ENCODE data around the gene ETV3.
A peak's percentile ranks its signal among the peaks of the same experiment; 100 is the strongest.

The ETV3 gene

GRCh38 chr1:157132616-157133167 lies 5.5 kb downstream of the ETV3 start:
- Mint-ChIP-seq H3K4me3 (peak overlapping the region; percentile 59), H3K36me3 (ENCODE audit: insufficient read depth) (peaks cover 61% of the 10 kb centered on the region), H3K9me3 (no peaks in the 10 kb centered on the region), H3K27me3 (no peaks in the 10 kb centered on the region), H3K4me1 (peaks cover 64% of the 10 kb centered on the region), H3K27ac (ENCODE audit: low read depth) (peak overlapping the region; percentile 66)
- no peak for ATAC-seq (replicated peaks; ENCODE audit: extremely low read depth, poor library complexity, severe bottlenecking)
- no peak for DNase-seq (ENCODE audit: low spot score in 2 of 2)

DNA sequence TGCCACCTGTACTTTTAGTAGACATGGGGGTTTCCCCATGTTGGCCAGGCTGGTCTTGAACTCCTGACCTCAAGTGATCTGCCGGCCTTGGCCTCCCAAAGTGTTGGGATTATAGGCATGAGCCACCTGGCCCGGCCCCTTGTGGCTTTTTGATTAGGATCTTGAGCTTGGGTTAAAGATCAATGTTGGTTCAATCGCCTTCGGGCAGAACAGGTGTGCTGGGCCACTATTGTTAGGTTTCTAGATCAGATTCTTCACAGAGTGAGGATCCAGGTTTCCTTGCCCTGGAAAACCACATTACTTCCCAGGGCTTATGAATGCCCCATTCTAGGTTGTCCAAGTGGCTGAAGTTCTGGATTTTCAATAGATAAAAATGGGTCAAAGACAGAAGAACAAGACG lies 6.1 kb downstream of the ETV3 start:
- no peaks in the 10 kb centered on the region for H3K27me3 Mint-ChIP-seq
- no peak for DNase-seq (ENCODE audit: low spot score in 2 of 2)
- H3K9me3 Mint-ChIP-seq = no peaks in the 10 kb centered on the region
- no peak for ATAC-seq (replicated peaks; ENCODE audit: extremely low read depth, poor library complexity, severe bottlenecking)
- H3K36me3 Mint-ChIP-seq (ENCODE audit: insufficient read depth) = peaks cover 58% of the 10 kb centered on the region
- H3K27ac Mint-ChIP-seq (ENCODE audit: low read depth) = peak overlapping the region; percentile 66
- peaks cover 59% of the 10 kb centered on the region for H3K4me1 Mint-ChIP-seq
- peak overlapping the region; percentile 11 for H3K4me3 Mint-ChIP-seq

GRCh38 chr1:157131281-157131680 lies 6.9 kb downstream of the ETV3 start:
- DNase-seq (ENCODE audit: low spot score in 2 of 2) (no peak), ATAC-seq (replicated peaks; ENCODE audit: extremely low read depth, poor library complexity, severe bottlenecking) (no peak)
- H3K27ac Mint-ChIP-seq (ENCODE audit: low read depth) = no peak overlapping the region
- no peaks in the 10 kb centered on the region for H3K27me3 Mint-ChIP-seq
- peaks cover 60% of the 10 kb centered on the region for H3K36me3 Mint-ChIP-seq (ENCODE audit: insufficient read depth)
- no peak overlapping the region for H3K4me3 Mint-ChIP-seq
- no peaks in the 10 kb centered on the region for H3K9me3 Mint-ChIP-seq
- H3K4me1 Mint-ChIP-seq = peaks cover 55% of the 10 kb centered on the region

GRCh38 chr1:157124855-157125254 lies 13.3 kb downstream of the ETV3 start:
- peaks cover 56% of the 10 kb centered on the region for H3K36me3 Mint-ChIP-seq (ENCODE audit: insufficient read depth)
- no peak for DNase-seq (ENCODE audit: low spot score in 2 of 2)
- H3K4me1 Mint-ChIP-seq = peaks cover 59% of the 10 kb centered on the region
- peak overlapping the region; percentile 31 for H3K27ac Mint-ChIP-seq (ENCODE audit: low read depth)
- no peaks in the 10 kb centered on the region for H3K9me3 Mint-ChIP-seq
- no peaks in the 10 kb centered on the region for H3K27me3 Mint-ChIP-seq
- no peak for ATAC-seq (replicated peaks; ENCODE audit: extremely low read depth, poor library complexity, severe bottlenecking)
- H3K4me3 Mint-ChIP-seq = no peak overlapping the region

DNA sequence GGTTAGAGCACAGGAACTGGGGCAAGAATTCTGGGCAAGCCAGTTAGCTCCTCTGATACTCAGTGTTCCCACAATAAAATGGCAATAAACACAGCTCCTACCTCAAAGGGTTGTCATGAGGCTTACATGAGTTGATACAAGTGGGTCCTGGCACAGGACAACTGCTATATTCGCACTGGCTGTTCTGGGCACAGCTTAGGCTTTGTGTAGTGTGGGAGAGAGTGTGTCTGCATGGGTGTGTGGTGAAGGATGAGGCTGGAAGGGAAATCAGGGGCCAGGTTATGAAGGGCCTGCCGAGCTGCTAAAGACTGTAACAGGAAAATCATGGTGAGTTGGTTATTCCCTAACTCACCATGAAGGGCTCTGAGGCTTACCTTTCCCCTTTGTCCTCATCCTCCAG lies 18.7 kb downstream of the ETV3 start:
- Mint-ChIP-seq H3K9me3 (no peaks in the 10 kb centered on the region), H3K4me1 (peaks cover 32% of the 10 kb centered on the region), H3K36me3 (ENCODE audit: insufficient read depth) (peaks cover 26% of the 10 kb centered on the region), H3K4me3 (no peak overlapping the region), H3K27ac (ENCODE audit: low read depth) (peak overlapping the region; percentile 60), H3K27me3 (no peaks in the 10 kb centered on the region)
- ATAC-seq (replicated peaks; ENCODE audit: extremely low read depth, poor library complexity, severe bottlenecking) (no peak), DNase-seq (ENCODE audit: low spot score in 2 of 2) (no peak)

DNA sequence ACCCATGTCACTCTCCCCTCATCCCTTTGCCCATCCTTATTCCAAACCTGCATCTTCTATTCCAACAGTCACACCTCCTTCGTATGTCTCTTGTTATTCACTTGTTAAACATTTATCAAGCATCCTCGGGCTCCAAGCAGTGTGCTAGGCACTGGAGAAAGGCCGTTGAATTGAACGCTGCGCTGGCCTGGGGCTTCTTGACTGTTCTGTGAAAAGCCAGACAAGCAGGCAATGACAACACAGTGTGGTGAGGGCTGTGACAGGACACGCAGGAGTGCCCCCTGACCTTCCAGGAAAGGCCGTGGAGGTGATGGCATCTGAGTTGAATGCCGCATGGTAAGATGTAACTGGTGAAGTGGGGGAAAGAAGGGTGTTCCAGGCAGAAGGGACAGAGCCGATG lies 19.2 kb downstream of the ETV3 start:
- H3K27me3 Mint-ChIP-seq = no peaks in the 10 kb centered on the region
- H3K27ac Mint-ChIP-seq (ENCODE audit: low read depth) = peak overlapping the region; percentile 27
- peaks cover 28% of the 10 kb centered on the region for H3K4me1 Mint-ChIP-seq
- no peak overlapping the region for H3K4me3 Mint-ChIP-seq
- ATAC-seq (replicated peaks; ENCODE audit: extremely low read depth, poor library complexity, severe bottlenecking) (no peak), DNase-seq (ENCODE audit: low spot score in 2 of 2) (no peak)
- H3K9me3 Mint-ChIP-seq = no peaks in the 10 kb centered on the region
- H3K36me3 Mint-ChIP-seq (ENCODE audit: insufficient read depth) = peaks cover 21% of the 10 kb centered on the region

DNA sequence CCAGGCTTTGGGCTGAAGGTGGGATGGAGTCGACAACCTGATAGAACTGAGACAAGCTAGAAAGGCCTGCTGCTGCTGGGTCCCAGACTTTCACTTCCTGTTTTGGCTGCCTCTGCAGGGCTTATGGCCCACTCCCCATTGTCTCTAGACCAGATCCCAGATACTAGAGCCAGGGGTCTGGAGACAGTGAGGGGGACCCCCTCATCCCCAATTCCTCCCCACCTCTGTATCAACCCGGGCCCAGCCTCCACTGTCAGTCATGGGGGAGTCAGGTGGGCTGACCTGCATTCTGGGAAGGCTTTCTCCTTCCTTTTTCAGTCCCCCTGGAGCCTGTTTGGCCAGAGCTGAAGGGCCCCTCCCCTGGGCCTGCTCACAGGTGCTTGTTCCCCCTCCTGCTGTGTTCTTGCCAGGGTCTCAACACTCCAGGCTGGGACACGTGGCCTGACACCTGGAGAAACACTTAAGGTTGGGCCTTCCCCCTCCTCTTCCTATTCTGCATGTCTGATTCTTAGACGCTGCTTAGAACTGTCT lies 20.6 kb downstream of the ETV3 start:
- Mint-ChIP-seq H3K36me3 (ENCODE audit: insufficient read depth) (peaks cover 9% of the 10 kb centered on the region), H3K27me3 (peaks cover 2% of the 10 kb centered on the region), H3K4me3 (no peak overlapping the region), H3K27ac (ENCODE audit: low read depth) (no peak overlapping the region), H3K9me3 (no peaks in the 10 kb centered on the region), H3K4me1 (peaks cover 14% of the 10 kb centered on the region)
- DNase-seq (ENCODE audit: low spot score in 2 of 2) (no peak), ATAC-seq (replicated peaks; ENCODE audit: extremely low read depth, poor library complexity, severe bottlenecking) (no peak)

DNA sequence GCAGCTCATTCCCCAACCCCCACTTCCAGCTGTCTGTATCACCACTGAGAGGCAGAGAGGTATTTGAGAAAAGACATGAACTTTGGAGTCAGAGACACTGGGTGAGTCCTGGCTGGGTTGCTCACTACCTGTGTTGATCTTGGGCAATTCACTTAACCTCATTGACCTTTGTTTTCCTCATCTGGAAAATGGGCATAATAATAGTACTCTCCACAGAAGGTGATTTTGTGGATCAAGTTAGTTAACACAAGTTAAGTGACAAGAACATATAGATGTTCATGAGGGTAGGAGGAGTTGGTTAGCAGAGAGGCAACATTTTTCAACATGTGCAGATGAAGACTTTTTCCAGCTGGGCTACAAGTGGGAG lies 21.5 kb downstream of the ETV3 start:
- Mint-ChIP-seq H3K27ac (ENCODE audit: low read depth) (no peak overlapping the region), H3K9me3 (no peaks in the 10 kb centered on the region)
- no peak for ATAC-seq (replicated peaks; ENCODE audit: extremely low read depth, poor library complexity, severe bottlenecking)

GRCh38 chr1:157115851-157116736 lies 22.1 kb downstream of the ETV3 start:
- Mint-ChIP-seq H3K27ac (ENCODE audit: low read depth) (no peak overlapping the region), H3K9me3 (no peaks in the 10 kb centered on the region), H3K27me3 (peaks cover 17% of the 10 kb centered on the region), H3K4me3 (no peak overlapping the region), H3K36me3 (ENCODE audit: insufficient read depth) (peaks cover 7% of the 10 kb centered on the region), H3K4me1 (peaks cover 9% of the 10 kb centered on the region)
- no peak for DNase-seq (ENCODE audit: low spot score in 2 of 2)
- no peak for ATAC-seq (replicated peaks; ENCODE audit: extremely low read depth, poor library complexity, severe bottlenecking)

More for the DNA sequence above, 21.5 kb downstream of the ETV3 start:
- no peak overlapping the region for H3K4me3 Mint-ChIP-seq
- peaks cover 7% of the 10 kb centered on the region for H3K36me3 Mint-ChIP-seq (ENCODE audit: insufficient read depth)
- peaks cover 11% of the 10 kb centered on the region for H3K27me3 Mint-ChIP-seq
- DNase-seq (ENCODE audit: low spot score in 2 of 2) = no peak
- peaks cover 13% of the 10 kb centered on the region for H3K4me1 Mint-ChIP-seq

GRCh38 chr1:157115429-157115838 lies 22.8 kb downstream of the ETV3 start:
- H3K36me3 Mint-ChIP-seq (ENCODE audit: insufficient read depth) = peaks cover 6% of the 10 kb centered on the region
- H3K27ac Mint-ChIP-seq (ENCODE audit: low read depth) = no peak overlapping the region

GRCh38 chr1:157114183-157115121 lies 23.7 kb downstream of the ETV3 start:
- no peak overlapping the region for H3K4me3 Mint-ChIP-seq
- ATAC-seq (replicated peaks; ENCODE audit: extremely low read depth, poor library complexity, severe bottlenecking) (no peak), DNase-seq (ENCODE audit: low spot score in 2 of 2) (no peak)
- peaks cover 3% of the 10 kb centered on the region for H3K36me3 Mint-ChIP-seq (ENCODE audit: insufficient read depth)
- peaks cover 28% of the 10 kb centered on the region for H3K27me3 Mint-ChIP-seq
- no peaks in the 10 kb centered on the region for H3K9me3 Mint-ChIP-seq
- no peaks in the 10 kb centered on the region for H3K4me1 Mint-ChIP-seq
- no peak overlapping the region for H3K27ac Mint-ChIP-seq (ENCODE audit: low read depth)

More at GRCh38 chr1:157115429-157115838, 22.8 kb downstream of the ETV3 start:
- Mint-ChIP-seq H3K9me3 (no peaks in the 10 kb centered on the region), H3K4me3 (no peak overlapping the region), H3K27me3 (peaks cover 21% of the 10 kb centered on the region), H3K4me1 (peaks cover 6% of the 10 kb centered on the region)
- ATAC-seq (replicated peaks; ENCODE audit: extremely low read depth, poor library complexity, severe bottlenecking) (no peak), DNase-seq (ENCODE audit: low spot score in 2 of 2) (no peak)

DNA sequence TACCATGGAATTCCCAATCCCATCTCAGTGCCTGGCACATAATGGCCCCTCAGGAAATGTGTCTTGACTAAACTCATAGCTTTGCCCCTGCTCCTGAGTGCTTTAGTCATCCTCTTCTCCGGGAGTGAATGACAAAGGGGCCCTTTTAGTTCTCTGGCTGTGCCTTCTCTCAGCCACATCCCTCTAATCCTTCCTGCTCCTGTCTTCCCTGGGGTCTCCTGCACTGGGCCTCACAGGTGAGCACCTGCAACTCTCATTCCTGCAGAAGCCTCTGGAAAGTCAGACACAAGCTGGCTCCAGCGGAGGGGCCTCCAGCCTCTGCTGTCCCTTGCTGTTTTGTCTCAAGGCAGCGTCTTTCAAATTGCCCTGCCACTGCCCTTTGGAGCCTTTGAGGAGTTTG lies 24.6 kb downstream of the ETV3 start:
- H3K27ac Mint-ChIP-seq (ENCODE audit: low read depth) = no peak overlapping the region

More for the DNA sequence above, 24.6 kb downstream of the ETV3 start:
- DNase-seq (ENCODE audit: low spot score in 2 of 2) (no peak), ATAC-seq (replicated peaks; ENCODE audit: extremely low read depth, poor library complexity, severe bottlenecking) (no peak)
- H3K4me3 Mint-ChIP-seq = no peak overlapping the region
- no peaks in the 10 kb centered on the region for H3K4me1 Mint-ChIP-seq
- H3K36me3 Mint-ChIP-seq (ENCODE audit: insufficient read depth) = peaks cover 4% of the 10 kb centered on the region
- peaks cover 36% of the 10 kb centered on the region for H3K27me3 Mint-ChIP-seq
- H3K9me3 Mint-ChIP-seq = no peaks in the 10 kb centered on the region
